RWPE1 (cell line): ENCODE results near the gene CTXND1.
"Not testable (repeated sequence)": the region's sequence is repeated elsewhere in the genome, so short reads cannot be mapped to it uniquely, and the experiment has no call there.

Experiments
- CTCF ChIA-PET: fragments of 350-600 bp; sonication (Branson Sonifier 250); formaldehyde crosslinking; extraction: SDS; loops from one replicate; lab custom pipeline; 2021; lab: Yijun Ruan, JAX
- POLR2A ChIA-PET: fragments of 400-600 bp; formaldehyde crosslinking; extraction: SDS; loops from one replicate; lab custom pipeline; 2020; ENCODE audit warnings: antibody characterized with exemption; ENCODE audit not compliant: low non-redundant PET; lab: Yijun Ruan, JAX
- DNase-seq: peaks from one replicate; pipeline ENCODE4 v3.0.0; 2012; ENCODE audit warnings: low spot score
- H3K27ac ChIP-seq: fragments of 450-650 bp; 2 replicates; pipeline ENCODE4 v1.5.1; 2017
- TF ChIP-seq, protein P1 (sequence below): fragments of 450-650 bp; conservative IDR thresholded peaks from 2 replicates; pipeline ENCODE4 v1.5.1; 2017; ENCODE audit warnings: low read depth, mild to moderate bottlenecking

The CTXND1 gene

DNA sequence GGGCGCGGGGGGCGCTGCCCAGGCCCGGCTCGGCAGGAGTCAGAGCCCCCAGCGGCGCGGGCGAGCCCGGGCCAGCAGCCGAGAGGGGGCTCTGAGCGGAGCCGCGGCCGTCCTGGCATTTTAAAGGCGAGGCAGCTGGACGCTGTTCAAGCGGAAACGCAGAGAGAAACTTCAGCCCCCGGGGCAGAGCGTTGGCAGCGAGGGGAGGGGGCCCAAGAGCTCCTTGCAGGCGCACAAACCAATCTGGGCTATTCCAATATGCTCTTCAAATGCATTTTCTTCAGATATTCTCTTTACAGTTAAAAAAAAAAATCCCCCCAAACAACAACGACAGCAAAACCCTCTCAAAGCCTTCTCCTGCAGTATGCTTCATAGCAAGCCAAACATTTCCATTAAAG lies at the start of gene CTXND1:
Gene CTXND1 (minus strand): TSS at position 93 of the 398 bp plus-strand sequence. CDS start 50,264 bp downstream, outside the sequence.
- CTCF ChIA-PET, result no interaction called here
- POLR2A ChIA-PET, result no interaction called here
- no peak within 1 kb of the TSS for H3K27ac ChIP-seq
- no peak for DNase-seq
- TF ChIP-seq, protein P1, sequence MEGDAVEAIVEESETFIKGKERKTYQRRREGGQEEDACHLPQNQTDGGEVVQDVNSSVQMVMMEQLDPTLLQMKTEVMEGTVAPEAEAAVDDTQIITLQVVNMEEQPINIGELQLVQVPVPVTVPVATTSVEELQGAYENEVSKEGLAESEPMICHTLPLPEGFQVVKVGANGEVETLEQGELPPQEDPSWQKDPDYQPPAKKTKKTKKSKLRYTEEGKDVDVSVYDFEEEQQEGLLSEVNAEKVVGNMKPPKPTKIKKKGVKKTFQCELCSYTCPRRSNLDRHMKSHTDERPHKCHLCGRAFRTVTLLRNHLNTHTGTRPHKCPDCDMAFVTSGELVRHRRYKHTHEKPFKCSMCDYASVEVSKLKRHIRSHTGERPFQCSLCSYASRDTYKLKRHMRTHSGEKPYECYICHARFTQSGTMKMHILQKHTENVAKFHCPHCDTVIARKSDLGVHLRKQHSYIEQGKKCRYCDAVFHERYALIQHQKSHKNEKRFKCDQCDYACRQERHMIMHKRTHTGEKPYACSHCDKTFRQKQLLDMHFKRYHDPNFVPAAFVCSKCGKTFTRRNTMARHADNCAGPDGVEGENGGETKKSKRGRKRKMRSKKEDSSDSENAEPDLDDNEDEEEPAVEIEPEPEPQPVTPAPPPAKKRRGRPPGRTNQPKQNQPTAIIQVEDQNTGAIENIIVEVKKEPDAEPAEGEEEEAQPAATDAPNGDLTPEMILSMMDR, result no peak

DNA sequence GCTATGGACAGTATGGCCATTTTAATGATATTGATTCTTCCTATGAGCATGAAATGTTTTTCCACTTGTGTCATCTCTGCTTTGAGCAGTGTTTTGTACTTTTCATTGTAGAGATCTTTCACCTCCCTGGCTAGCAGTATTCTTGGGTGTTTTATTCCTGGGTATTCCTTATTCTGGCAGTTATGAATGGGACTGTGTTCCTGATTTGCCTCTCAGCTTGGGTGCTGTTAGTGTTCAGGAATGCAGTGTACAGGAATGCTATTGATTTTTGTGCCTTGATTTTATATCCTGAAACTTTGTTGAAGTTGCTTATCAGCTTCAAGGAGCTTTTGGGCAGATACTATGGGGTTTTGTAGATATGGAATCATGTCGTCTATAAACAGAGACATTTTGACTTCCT lies 49.5 kb upstream of the CTXND1 start:
- no peak overlapping the region for H3K27ac ChIP-seq
- TF ChIP-seq, protein P1, result no peak
- no peak for DNase-seq
- ChIA-PET CTCF (no interaction called here), POLR2A (no interaction called here)

- H3K27ac ChIP-seq, POLR2A ChIA-PET, CTCF ChIA-PET, DNase-seq: not testable (repeated sequence)
Measured at GRCh38 chr15:80295777-80296176, 43.8 kb upstream of the CTXND1 start.

DNA sequence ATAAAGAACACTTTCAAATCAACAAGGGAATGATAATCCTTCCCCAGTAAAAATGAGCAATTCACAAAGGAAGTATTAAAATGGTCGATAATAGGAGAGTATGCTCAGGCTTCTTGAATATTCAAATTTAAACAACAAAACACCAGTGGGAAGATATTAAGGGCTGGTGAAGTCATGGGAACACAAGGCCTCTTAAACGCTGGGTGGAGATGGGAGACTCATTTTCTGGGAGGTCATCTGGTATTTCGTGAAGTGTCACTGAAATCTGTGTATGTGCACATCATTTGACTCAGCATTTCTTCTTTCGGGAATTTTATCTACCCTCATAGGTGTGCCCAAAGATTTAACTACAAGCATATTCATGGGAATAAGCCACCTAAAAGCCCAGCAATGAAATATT lies 40.1 kb upstream of the CTXND1 start:
- DNase-seq, result no peak
- CTCF ChIA-PET, result no interaction called here
- POLR2A ChIA-PET, result no interaction called here
- no peak overlapping the region for H3K27ac ChIP-seq
- TF ChIP-seq, protein P1, result no peak

GRCh38 chr15:80290891-80291290 lies 38.9 kb upstream of the CTXND1 start:
- POLR2A ChIA-PET, CTCF ChIA-PET, DNase-seq, H3K27ac ChIP-seq: not testable (repeated sequence)

DNA sequence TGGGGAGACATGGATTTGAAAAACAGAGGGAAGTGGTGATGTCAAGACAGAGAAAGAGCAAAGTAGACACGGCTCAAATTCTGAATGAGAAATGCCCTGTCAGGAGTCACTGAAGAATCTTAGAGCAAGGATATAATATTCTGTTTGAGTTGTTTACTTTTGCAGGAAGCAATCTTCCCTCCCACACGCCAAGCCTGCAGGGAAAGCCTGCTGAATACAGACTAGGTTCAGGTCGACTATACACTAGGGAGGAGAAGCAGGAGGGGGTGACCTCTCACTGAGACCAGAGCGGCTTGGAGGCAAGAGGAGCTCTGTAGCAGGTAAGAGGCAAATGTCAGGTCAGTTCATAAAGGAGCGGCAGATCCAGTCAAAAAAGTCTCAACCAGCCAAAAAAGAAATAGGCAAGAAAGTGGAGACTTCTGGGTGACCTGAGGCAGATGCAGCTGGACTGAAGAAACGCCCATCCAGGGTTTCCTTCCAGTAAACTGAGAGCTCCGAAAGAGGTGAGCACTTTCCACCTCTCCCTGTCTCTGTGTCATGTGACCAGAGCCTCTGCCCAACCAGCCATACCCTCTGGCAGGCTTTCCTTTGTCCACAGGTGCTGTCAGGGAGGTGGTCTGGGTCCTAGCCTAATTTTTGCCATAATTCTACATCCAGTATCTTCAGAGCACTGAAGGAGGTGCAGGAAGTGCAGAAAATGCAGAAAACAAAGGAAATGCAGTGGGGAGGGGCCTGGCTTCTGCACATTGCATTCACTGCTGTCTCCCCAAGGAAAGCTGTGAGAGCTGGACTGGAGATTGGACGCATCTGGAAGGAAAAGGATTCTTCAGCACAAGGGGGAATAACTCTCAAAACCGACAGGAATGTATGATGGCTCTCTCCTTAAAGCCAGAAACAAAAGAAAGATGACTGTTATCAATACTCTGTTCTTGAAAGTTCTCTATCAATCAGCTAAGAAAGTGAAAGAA lies 37.8 kb upstream of the CTXND1 start:
- CTCF ChIA-PET, result no interaction called here

DNA sequence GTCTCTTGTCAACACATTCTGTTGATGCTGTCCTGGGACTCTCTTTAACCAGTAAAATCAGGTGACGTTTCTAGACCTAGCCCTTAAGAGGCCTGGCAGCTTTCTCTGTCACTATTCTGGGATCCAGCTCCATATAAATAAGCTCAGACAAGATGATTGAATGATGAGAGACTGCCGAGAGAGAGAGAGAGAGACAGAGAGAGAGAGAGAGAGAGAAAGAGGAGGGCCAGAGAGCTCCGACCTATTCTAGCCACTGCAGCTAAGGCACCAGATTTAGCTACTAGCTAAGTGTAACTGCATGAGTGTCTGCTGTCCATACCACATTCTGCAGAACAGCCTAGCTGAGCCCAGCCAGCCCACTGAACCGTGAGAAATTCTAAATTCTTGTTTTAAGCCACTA lies 36.1 kb upstream of the CTXND1 start:
- POLR2A ChIA-PET, result no interaction called here
- CTCF ChIA-PET, result no interaction called here
- DNase-seq, result no peak
- H3K27ac ChIP-seq, result no peak overlapping the region
- TF ChIP-seq, protein P1, result no peak

More for the DNA sequence above, 37.8 kb upstream of the CTXND1 start:
- TF ChIP-seq, protein P1, result no peak
- DNase-seq, result no peak
- POLR2A ChIA-PET, result no interaction called here
- H3K27ac ChIP-seq, result no peak overlapping the region
